H1 (cell line): ENCODE measurements around the gene KLF7. TPM values are rescaled to one million over a fixed set of nuclear protein-coding genes. Genes with fewer than 3 reads are reported as not detected.

ENCODE experiments used
- CTCF ChIA-PET: fragments of 300-600 bp; sonication (Branson Sonifier 250); formaldehyde crosslinking; loops from one replicate; lab custom pipeline; 2021; ENCODE audit not compliant: partially characterized antibody; lab: Charles Lee
- POLR2A ChIA-PET: fragments of 300-600 bp; sonication (Branson Sonifier 250); formaldehyde crosslinking; loops from one replicate; lab custom pipeline; 2021; ENCODE audit warnings: inconsistent platforms; ENCODE audit not compliant: partially characterized antibody; lab: Charles Lee
- DNase-seq, 2 experiments: peaks; one replicate each; pipeline versions ENCODE4 v3.0.0 to v3.0.0-alpha.2; 2010 to 2022; ENCODE audit warnings: low spot score in 2 of 2, low read depth in 1 of 2, mixed read lengths in 1 of 2
- FAIRE-seq: peaks from 2 replicates; lab custom pipeline; 2011; peaks lifted over from hg19 to GRCh38; lab: Jason Lieb, UNC
- H2AFZ ChIP-seq: 2 replicates; pipeline ENCODE4 v1.8.1; 2012; ENCODE audit warnings: low read length, inconsistent platforms
- H2AK5ac ChIP-seq: 2 replicates; pipeline ENCODE4 v1.6.1; 2013; ENCODE audit warnings: low read depth, low read length
- H2BK120ac ChIP-seq: replicated peaks from 2 replicates; pipeline ENCODE3; 2013; ENCODE audit warnings: low read depth, low read length, inconsistent platforms
- H2BK12ac ChIP-seq: 2 replicates; pipeline ENCODE4 v1.6.1; 2013; ENCODE audit warnings: low read depth, low read length
- H2BK15ac ChIP-seq: 2 replicates; pipeline ENCODE4 v1.6.1; 2013; ENCODE audit warnings: low read length
- H2BK20ac ChIP-seq: 2 replicates; pipeline ENCODE4 v1.6.1; 2013; ENCODE audit warnings: low read length
- H2BK5ac ChIP-seq: 2 replicates; pipeline ENCODE4 v1.6.1; 2013; ENCODE audit warnings: low read depth, low read length
- H3K14ac ChIP-seq: 2 replicates; pipeline ENCODE4 v1.6.1; 2013; ENCODE audit warnings: inconsistent platforms; ENCODE audit not compliant: insufficient read length
- H3K18ac ChIP-seq: 2 replicates; pipeline ENCODE4 v1.6.1; 2013; ENCODE audit warnings: low read length; ENCODE audit errors: extremely low read depth
- H3K23ac ChIP-seq: 2 replicates; pipeline ENCODE4 v1.6.1; 2013; ENCODE audit warnings: inconsistent platforms; ENCODE audit not compliant: insufficient read length
- H3K23me2 ChIP-seq: 2 replicates; pipeline ENCODE4 v1.6.1; 2013; ENCODE audit warnings: low read depth, low read length
- H3K27ac ChIP-seq: 2 replicates; pipeline ENCODE4 v1.6.1; 2011; ENCODE audit warnings: low read depth, low read length, inconsistent platforms
- H3K27me3 ChIP-seq, 4 experiments: replicated peaks in 1 of 4; 1 replicate in 1 of 4; 2 replicates in 3 of 4; pipeline versions ENCODE4 v1.6.1 to v1.8.1; 2011 to 2013; ENCODE audit warnings: low read length in 3 of 4, mild to moderate bottlenecking in 3 of 4, inconsistent platforms in 2 of 4, mixed read lengths in 2 of 4, moderate library complexity in 1 of 4; ENCODE audit not compliant: control insufficient read depth in 3 of 4, insufficient read depth in 3 of 4; ENCODE audit errors: extremely low read depth in 1 of 4
- H3K36me3 ChIP-seq, 4 experiments: 2 replicates each; pipeline versions ENCODE4 v1.6.1 to v1.8.1; 2011 to 2013; ENCODE audit warnings: mild to moderate bottlenecking in 4 of 4, low read length in 3 of 4, moderate library complexity in 2 of 4, control low read depth in 1 of 4, inconsistent platforms in 1 of 4; ENCODE audit not compliant: insufficient read depth in 4 of 4, control insufficient read depth in 2 of 4
- H3K4ac ChIP-seq: replicated peaks from 2 replicates; pipeline ENCODE3; 2013; ENCODE audit warnings: low read length, low read depth, mixed read lengths, inconsistent platforms; ENCODE audit not compliant: insufficient read length
- H3K4me1 ChIP-seq, 4 experiments: replicated peaks in 1 of 4; 1 replicate in 1 of 4; 2 replicates in 3 of 4; pipeline versions ENCODE4 v1.6.1 to v1.8.1; 2011 to 2013; ENCODE audit warnings: low read length in 3 of 4, inconsistent platforms in 2 of 4, mixed read lengths in 1 of 4; ENCODE audit not compliant: insufficient read depth in 4 of 4, control insufficient read depth in 3 of 4
- H3K4me2 ChIP-seq, 2 experiments: 2 replicates each; pipeline versions ENCODE4 v1.6.1 to v1.8.1; 2011 to 2013; ENCODE audit warnings: low read depth in 2 of 2, low read length in 2 of 2, control low read depth in 1 of 2, inconsistent platforms in 1 of 2, mild to moderate bottlenecking in 1 of 2; ENCODE audit not compliant: insufficient read depth in 1 of 2
- H3K4me3 ChIP-seq, 4 experiments: fragments of 200-600, 300-600 bp in 1 of 4; sonication (generic), shearing (Covaris generic), sonication (Bioruptor Twin) in 1 of 4; 2 replicates each; pipeline versions ENCODE4 v1.5.1 to v1.8.1; 2011 to 2016; ENCODE audit warnings: low read length in 4 of 4, low read depth in 3 of 4, control low read depth in 2 of 4, inconsistent platforms in 2 of 4, mild to moderate bottlenecking in 2 of 4, mixed read lengths in 1 of 4, moderate library complexity in 1 of 4; ENCODE audit not compliant: insufficient read depth in 2 of 4; ENCODE audit errors: extremely low read depth in 1 of 4
- H3K56ac ChIP-seq: replicated peaks from 2 replicates; pipeline ENCODE3; 2013; ENCODE audit warnings: low read depth, mild to moderate bottlenecking, mixed read lengths, low read length, inconsistent platforms; ENCODE audit not compliant: insufficient read length
- H3K79me1 ChIP-seq: 2 replicates; pipeline ENCODE4 v1.6.1; 2013; ENCODE audit warnings: low read depth, low read length, control low read depth
- H3K79me2 ChIP-seq, 2 experiments: 2 replicates each; pipeline versions ENCODE4 v1.6.1 to v1.8.1; 2012 to 2013; ENCODE audit warnings: low read length in 2 of 2, mild to moderate bottlenecking in 2 of 2, inconsistent platforms in 1 of 2; ENCODE audit not compliant: insufficient read depth in 2 of 2, control insufficient read depth in 1 of 2
- H3K9ac ChIP-seq, 4 experiments: replicated peaks in 1 of 4; 1 replicate in 1 of 4; 2 replicates in 3 of 4; pipeline versions ENCODE4 v1.6.1 to v1.8.1; 2011 to 2013; ENCODE audit warnings: low read depth in 3 of 4, low read length in 3 of 4, control low read depth in 2 of 4, mild to moderate bottlenecking in 2 of 4, moderate library complexity in 2 of 4, inconsistent platforms in 1 of 4; ENCODE audit errors: extremely low read depth in 1 of 4
- H3K9me3 ChIP-seq, 2 experiments: 2 replicates each; pipeline versions ENCODE4 v1.6.1 to v1.8.1; 2012 to 2013; ENCODE audit warnings: mild to moderate bottlenecking in 2 of 2, moderate library complexity in 2 of 2, control low read depth in 1 of 2, inconsistent platforms in 1 of 2, low read depth in 1 of 2, low read length in 1 of 2, mixed read lengths in 1 of 2; ENCODE audit not compliant: insufficient read depth in 2 of 2
- H4K20me1 ChIP-seq, 2 experiments: replicated peaks in 1 of 2; 2 replicates each; pipeline versions ENCODE3 to v1.8.1; 2011 to 2013; ENCODE audit warnings: inconsistent platforms in 2 of 2, low read length in 2 of 2, mild to moderate bottlenecking in 1 of 2; ENCODE audit not compliant: insufficient read depth in 2 of 2, control insufficient read depth in 1 of 2
- H4K5ac ChIP-seq: 2 replicates; pipeline ENCODE4 v1.6.1; 2013; ENCODE audit warnings: low read length, low read depth, mixed read lengths, inconsistent platforms; ENCODE audit not compliant: insufficient read length
- H4K8ac ChIP-seq: 2 replicates; pipeline ENCODE4 v1.8.0; 2013; ENCODE audit warnings: mild to moderate bottlenecking, moderate library complexity, low read length, inconsistent platforms; ENCODE audit not compliant: insufficient read depth; ENCODE audit errors: extremely low read depth
- H4K91ac ChIP-seq: replicated peaks from 2 replicates; pipeline ENCODE3; 2013; ENCODE audit warnings: low read length, mixed read lengths, inconsistent platforms; ENCODE audit not compliant: insufficient read length
- BCL11A ChIP-seq, 2 experiments: IDR thresholded peaks; one replicate each; pipeline ENCODE4 v1.6.1; 2011; ENCODE audit warnings: low read depth in 2 of 2, low read length in 2 of 2, mild to moderate bottlenecking in 2 of 2
- EP300 ChIP-seq, 2 experiments: IDR thresholded peaks; 1 replicate in 1 of 2; 2 replicates in 1 of 2; pipeline ENCODE4 v1.6.1; 2011 to 2012; ENCODE audit warnings: low read depth in 2 of 2, low read length in 2 of 2, mild to moderate bottlenecking in 2 of 2, borderline replicate concordance in 1 of 2, inconsistent platforms in 1 of 2, moderate library complexity in 1 of 2
- TBP ChIP-seq: IDR thresholded peaks from 2 replicates; pipeline ENCODE4 v1.6.1; 2011; ENCODE audit warnings: low read depth, low read length, improper control_type of control experiment
- WGBS, 2 experiments: shearing (Covaris generic) in 1 of 2; methylation state at CpG; one replicate each; pipeline versions ENCODE4 v1.1.6 to v1.1.7; 2013 to 2015; ENCODE audit warnings: low lambda C conversion rate in 2 of 2, mixed read lengths in 2 of 2, inconsistent platforms in 1 of 2, low coverage in 1 of 2, missing lambda C conversion rate in 1 of 2; ENCODE audit not compliant: insufficient replicate concordance in 2 of 2, insufficient coverage in 1 of 2, insufficient read length in 1 of 2; ENCODE audit errors: extremely low coverage in 1 of 2, missing lambda C conversion rate in 1 of 2; 5-methylcytosine and 5-hydroxymethylcytosine counted together
- polyA plus RNA-seq, 7 experiments: library from polyadenylated mRNA; depleted of rRNA in 3 of 7; stranded (reverse) in 5 of 7; unstranded in 2 of 7; fragments of >200 nt in 5 of 7; fragments of 200-250 nt in 2 of 7; gene quantifications; 1 replicate in 5 of 7; 2 replicates in 1 of 7; 4 replicates in 1 of 7; pipeline versions ENCODE4 v1.2.1 to v1.2.3, GENCODE V29; 2011 to 2013; ENCODE audit warnings: missing spikeins in 2 of 7, mixed read lengths in 2 of 7
- total RNA-seq: library from RNA; stranded (reverse); fragmentation: NEBNext Ultra II Directional; extraction: Animal tissue kit (Norgen Biotek cat#: 25700); gene quantifications from 2 replicates; pipeline ENCODE4 v1.2.1, GENCODE V29; 2021

The KLF7 gene
- total and polyA plus RNA-seq, 2 of the 8 experiments (the other 6 are each of a cell fraction or from before 2014, with no cell fraction given), result 9.6 to 23.3 TPM

GRCh38 chr2:207111757-207112156 is 54.0 kb downstream of the KLF7 start:
- H2BK5ac ChIP-seq, result no peak overlapping the region
- FAIRE-seq (no peak), DNase-seq (no peak)
- H2AFZ ChIP-seq, result no peak overlapping the region
- no peak overlapping the region for H3K23ac ChIP-seq
- no peaks in the 10 kb centered on the region; a peak in 1 of 7 replicates for H3K4me1 ChIP-seq
- H3K56ac ChIP-seq, result no peak overlapping the region
- H2BK12ac ChIP-seq, result no peak overlapping the region
- H3K27ac ChIP-seq, result no peak overlapping the region
- H3K4ac ChIP-seq, result no peak overlapping the region
- H2AK5ac ChIP-seq, result no peak overlapping the region
- peaks cover 0 to 4% of the 10 kb centered on the region in 2 experiments; a peak in 1 of 4 replicates for H3K79me2 ChIP-seq
- no peak overlapping the region for H4K91ac ChIP-seq
- H3K36me3 ChIP-seq, result no peaks in the 10 kb centered on the region; a peak in 1 of 8 replicates
- H3K23me2 ChIP-seq, result no peaks in the 10 kb centered on the region
- H3K9me3 ChIP-seq, result no peaks in the 10 kb centered on the region
- no peaks in the 10 kb centered on the region for H4K20me1 ChIP-seq
- H3K9ac ChIP-seq, result no peak overlapping the region
- no peak overlapping the region for H2BK120ac ChIP-seq
- no peaks in the 10 kb centered on the region for H3K27me3 ChIP-seq
- POLR2A ChIA-PET, result interaction anchor here (1.0 kb wide), 1 partner anchor 20 kb away, joined by 3 read pairs; no protein-coding TSS in a partner anchor
- CTCF ChIA-PET, result interaction anchor here (1.1 to 1.2 kb wide), 2 partner anchors 10 to 24 kb away, joined by 3 read pairs; no protein-coding TSS in a partner anchor
- no peaks in the 10 kb centered on the region; the same call in 1 of the 2 replicates for H3K79me1 ChIP-seq
- 89% methylated on average over 4 of the region's 4 CpGs; no CpG with 5 or more reads in 1 of the 2 experiments for WGBS, 2 experiments
- no peak overlapping the region for H4K8ac ChIP-seq
- no peak overlapping the region for H3K18ac ChIP-seq
- no peak overlapping the region for H2BK15ac ChIP-seq
- no peak overlapping the region for H2BK20ac ChIP-seq
- no peak overlapping the region for H4K5ac ChIP-seq
- no peak overlapping the region for H3K14ac ChIP-seq
- H3K4me3 ChIP-seq, result no peak overlapping the region
- no peak overlapping the region for H3K4me2 ChIP-seq
- no peak for TF ChIP-seq EP300 (IDR thresholded peaks at IDR 0.05; ENCODE audit: borderline replicate concordance in 1 of 2, low read depth in 2 of 2, low read length in 2 of 2)
- no peak for TF ChIP-seq TBP
- TF ChIP-seq BCL11A (IDR thresholded peaks at IDR 0.05; ENCODE audit: low read depth in 2 of 2, low read length in 2 of 2), result no peak
